22Rv1 (cell line): ENCODE data around the gene FAM241A.

Source experiments
- ZFX ChIP-seq: fragments of 450-650 bp; IDR thresholded peaks from 2 replicates; pipeline ENCODE4 v1.6.1; 2017; ENCODE audit warnings: antibody characterized with exemption, borderline replicate concordance
- TF ChIP-seq, protein P1 (sequence below): fragments of 450-650 bp; IDR thresholded peaks from 2 replicates; pipeline ENCODE4 v1.5.1; 2017; ENCODE audit warnings: mild to moderate bottlenecking

DNA sequence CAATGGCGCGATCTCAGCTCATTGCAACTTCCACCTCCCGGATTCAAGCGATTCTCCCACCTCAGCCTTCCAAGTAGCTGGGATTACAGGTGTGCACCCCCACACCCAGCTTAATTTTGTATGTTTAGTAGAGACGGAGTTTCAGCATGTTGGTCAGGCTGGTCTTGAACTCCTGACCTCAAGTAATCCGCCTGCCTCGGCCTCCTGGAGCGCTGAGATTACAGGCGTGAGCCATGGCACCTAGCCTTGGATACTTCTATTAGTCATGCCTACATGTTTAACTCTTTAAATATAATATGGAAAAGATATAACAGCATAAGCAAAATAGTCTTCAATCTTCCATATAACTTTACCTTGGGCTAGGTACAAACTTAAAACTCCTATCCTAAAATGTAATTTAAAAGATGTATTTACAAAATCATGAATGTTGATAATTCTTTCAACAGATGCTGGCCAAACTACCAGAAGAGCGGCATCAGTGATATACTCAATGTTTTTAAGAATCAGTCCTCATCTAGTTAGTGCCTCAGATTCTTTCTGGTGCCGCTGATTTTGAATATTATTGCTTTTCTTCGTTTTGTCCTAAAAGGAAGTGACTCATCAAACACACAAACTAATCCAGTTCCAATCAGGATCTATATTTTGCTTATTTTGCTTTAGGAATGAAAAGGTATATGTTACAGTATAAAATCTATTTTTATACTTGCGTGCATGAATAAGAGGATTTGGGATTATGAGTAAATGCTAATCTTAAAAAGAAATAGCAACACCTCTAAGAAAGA is 23.7 kb downstream of the FAM241A start:
- TF ChIP-seq, protein P1, sequence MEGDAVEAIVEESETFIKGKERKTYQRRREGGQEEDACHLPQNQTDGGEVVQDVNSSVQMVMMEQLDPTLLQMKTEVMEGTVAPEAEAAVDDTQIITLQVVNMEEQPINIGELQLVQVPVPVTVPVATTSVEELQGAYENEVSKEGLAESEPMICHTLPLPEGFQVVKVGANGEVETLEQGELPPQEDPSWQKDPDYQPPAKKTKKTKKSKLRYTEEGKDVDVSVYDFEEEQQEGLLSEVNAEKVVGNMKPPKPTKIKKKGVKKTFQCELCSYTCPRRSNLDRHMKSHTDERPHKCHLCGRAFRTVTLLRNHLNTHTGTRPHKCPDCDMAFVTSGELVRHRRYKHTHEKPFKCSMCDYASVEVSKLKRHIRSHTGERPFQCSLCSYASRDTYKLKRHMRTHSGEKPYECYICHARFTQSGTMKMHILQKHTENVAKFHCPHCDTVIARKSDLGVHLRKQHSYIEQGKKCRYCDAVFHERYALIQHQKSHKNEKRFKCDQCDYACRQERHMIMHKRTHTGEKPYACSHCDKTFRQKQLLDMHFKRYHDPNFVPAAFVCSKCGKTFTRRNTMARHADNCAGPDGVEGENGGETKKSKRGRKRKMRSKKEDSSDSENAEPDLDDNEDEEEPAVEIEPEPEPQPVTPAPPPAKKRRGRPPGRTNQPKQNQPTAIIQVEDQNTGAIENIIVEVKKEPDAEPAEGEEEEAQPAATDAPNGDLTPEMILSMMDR = no peak
- no peak for TF ChIP-seq ZFX
